Right lobe of liver (tissue), 6 donors: ENCODE data around the gene ZNF79. TPM values are rescaled to one million over a fixed set of nuclear protein-coding genes. Genes with fewer than 3 reads are reported as not detected.

Experiments used
- ATAC-seq, 4 donors: fragments of 200-7000 bp; cut with Tn5 transposase; one replicate each; pipeline ENCODE4 v1.9.1; 2020; ENCODE audit warnings: mild to moderate bottlenecking in 4 of 4, moderate library complexity in 4 of 4
- DNase-seq, 3 donors: peaks; one replicate each; pipeline ENCODE4 v3.0.0-alpha.2; 2020
- H3K27ac ChIP-seq, 3 donors: fragments of 200-600 bp; one replicate each; pipeline ENCODE4 v1.8.0; 2022
- H3K27me3 ChIP-seq, 2 donors: fragments of 200-600 bp; one replicate each; pipeline ENCODE4 v1.8.0; 2022
- H3K36me3 ChIP-seq, 4 donors: fragments of 200-600 bp; sonication (generic) in 1 of 4; one replicate each; pipeline versions ENCODE4 v1.5.1 to v1.8.0; 2017 to 2022; ENCODE audit warnings: control low read depth in 1 of 4
- H3K4me1 ChIP-seq, 4 donors: fragments of 200-600 bp; sonication (generic) in 1 of 4; one replicate each; pipeline versions ENCODE4 v1.5.1 to v1.8.0; 2017 to 2022; ENCODE audit warnings: control low read depth in 1 of 4
- H3K4me3 ChIP-seq, 3 donors: fragments of 200-600 bp; one replicate each; pipeline ENCODE4 v1.8.0; 2022
- H3K9me3 ChIP-seq, 4 donors: fragments of 200-600 bp; sonication (generic) in 1 of 4; one replicate each; pipeline versions ENCODE4 v1.5.1 to v1.8.0; 2017 to 2022; ENCODE audit warnings: control low read depth in 1 of 4
- CTCF ChIP-seq, 4 donors: fragments of 200-600 bp in 3 of 4; fragments of 450-650 bp in 1 of 4; IDR thresholded peaks; one replicate each; pipeline versions ENCODE4 v1.5.1 to v1.8.0; 2016 to 2022; ENCODE audit warnings: antibody characterized with exemption in 4 of 4, mild to moderate bottlenecking in 2 of 4
- POLR2A ChIP-seq: fragments of 450-650 bp; IDR thresholded peaks from one replicate; pipeline ENCODE4 v1.6.1; 2017; ENCODE audit warnings: antibody characterized with exemption, mild to moderate bottlenecking
- WGBS: methylation state at CpG from one replicate; pipeline ENCODE4 v1.1.6; 2018; ENCODE audit warnings: low coverage, low lambda C conversion rate; ENCODE audit not compliant: insufficient coverage; ENCODE audit errors: missing lambda C conversion rate; 5-methylcytosine and 5-hydroxymethylcytosine counted together
- intact Hi-C, 2 donors: fragments of 100-400 bp; cut with DNase I; formaldehyde crosslinking; loops; one replicate each; pipeline versions ENCODE4 v1.11.2 to v1.14.1; 2022
- total RNA-seq, 6 experiments: library from RNA; depleted of rRNA in 2 of 6; stranded (reverse); fragments of >200 nt in 2 of 6; fragmentation: NEBNext Ultra II Directional in 3 of 6; extraction: Animal tissue kit (Norgen Biotek cat#: 25700) in 3 of 6; gene quantifications; one replicate each; pipeline versions ENCODE4 v1.1.0 to v1.2.4, GENCODE V29; 2016 to 2023
- donor health status: DM: no; HTN: yes; CAD: no.
- donor health status: DM: no; HTN: no; CAD: no.
- donor health status: DM: no; HTN: no; CAD: no.
- donor health status: DM: no; HTN: yes; CAD: no.
- donor health status: DM: no; HTN: yes; CAD: no.

Gene ZNF79
- total RNA-seq, 6 experiments from 2014 or later = 2.5 to 4.6 (median 3.5) TPM

- Histone ChIP-seq H3K27me3 (no peaks in the 10 kb centered on the region), H3K9me3 (no peaks in the 10 kb centered on the region), H3K4me3 (no peak overlapping the region), H3K27ac (no peak overlapping the region), H3K4me1 (no peaks in the 10 kb centered on the region), H3K36me3 (peaks cover 0 to 27% (median 3%) of the 10 kb centered on the region in 4 donors)
- intact Hi-C loops = no loop called here
- ATAC-seq (peak in 1 of 4 donors; percentile 37), DNase-seq (no peak)
- TF ChIP-seq CTCF (IDR thresholded peaks at IDR 0.05) (no peak), POLR2A (no peak)
- WGBS = 76% methylated on average over 5 of the region's 10 CpGs
These were observed 49.3 kb downstream of the ZNF79 start for GRCh38 chr9:127473501-127473900.

GRCh38 chr9:127473932-127474331 lies 49.8 kb downstream of the ZNF79 start:
- no peak for TF ChIP-seq POLR2A
- no peak for TF ChIP-seq CTCF (IDR thresholded peaks at IDR 0.05)
- 67% methylated on average over 1 of the region's 4 CpGs for WGBS

GRCh38 chr9:127474592-127474991 lies 50.4 kb downstream of the ZNF79 start:
- no peak overlapping the region for H3K27ac ChIP-seq
- no peaks in the 10 kb centered on the region for H3K27me3 ChIP-seq
- TF ChIP-seq CTCF (IDR thresholded peaks at IDR 0.05) (no peak), POLR2A (no peak)
- ATAC-seq = no peak
- H3K4me3 ChIP-seq = no peak overlapping the region
- intact Hi-C loops = no loop called here
- peaks cover 0 to 38% (median 7%) of the 10 kb centered on the region in 4 donors for H3K36me3 ChIP-seq
- no peak for DNase-seq
- no peaks in the 10 kb centered on the region for H3K4me1 ChIP-seq
- no peaks in the 10 kb centered on the region for H3K9me3 ChIP-seq
- WGBS = 100% methylated on average over 1 of the region's 5 CpGs

More at GRCh38 chr9:127473932-127474331, 49.8 kb downstream of the ZNF79 start:
- DNase-seq = no peak
- Histone ChIP-seq H3K36me3 (peaks cover 0 to 31% (median 6%) of the 10 kb centered on the region in 4 donors), H3K9me3 (no peaks in the 10 kb centered on the region), H3K27ac (no peak overlapping the region), H3K4me1 (no peaks in the 10 kb centered on the region), H3K4me3 (no peak overlapping the region), H3K27me3 (no peaks in the 10 kb centered on the region)
- peak in 1 of 4 donors; percentile 21 for ATAC-seq
- intact Hi-C loops = no loop called here

GRCh38 chr9:127479507-127480081 lies 55.4 kb downstream of the ZNF79 start:
- H3K9me3 ChIP-seq = no peaks in the 10 kb centered on the region
- no peak for TF ChIP-seq CTCF (IDR thresholded peaks at IDR 0.05)
- no peak for TF ChIP-seq POLR2A
- peaks cover 0 to 41% (median 14%) of the 10 kb centered on the region in 4 donors for H3K36me3 ChIP-seq
- no peak overlapping the region for H3K4me3 ChIP-seq
- intact Hi-C loops = no loop called here
- 33% methylated on average over 1 of the region's 17 CpGs for WGBS
- no peaks in the 10 kb centered on the region for H3K4me1 ChIP-seq
- DNase-seq = no peak
- no peak overlapping the region for H3K27ac ChIP-seq
- no peaks in the 10 kb centered on the region for H3K27me3 ChIP-seq
- peak in 1 of 4 donors; percentile 33 for ATAC-seq
